Ishikawa (cell line): Measurements from ENCODE around the gene CREBL2.

Experiments used
- CEBPB ChIP-seq: IDR thresholded peaks from 2 replicates; pipeline ENCODE4 v1.6.1; 2012
- CREB1 ChIP-seq: IDR thresholded peaks from 2 replicates; pipeline ENCODE4 v1.6.1; 2012; ENCODE audit warnings: low read depth
- EGR1 ChIP-seq: IDR thresholded peaks from 2 replicates; pipeline ENCODE4 v1.6.1; 2012
- EP300 ChIP-seq: IDR thresholded peaks from 2 replicates; pipeline ENCODE4 v1.6.1; 2012; ENCODE audit warnings: borderline replicate concordance
- FOXM1 ChIP-seq: IDR thresholded peaks from 2 replicates; pipeline ENCODE4 v1.6.1; 2012; ENCODE audit warnings: low read depth, borderline replicate concordance
- MAX ChIP-seq: IDR thresholded peaks from 2 replicates; pipeline ENCODE4 v1.6.1; 2012
- NFIC ChIP-seq: IDR thresholded peaks from 2 replicates; pipeline ENCODE4 v1.6.1; 2012
- RAD21 ChIP-seq: IDR thresholded peaks from 2 replicates; pipeline ENCODE4 v1.6.1; 2012; ENCODE audit warnings: low read depth
- REST ChIP-seq: IDR thresholded peaks from 2 replicates; pipeline ENCODE4 v1.6.1; 2012; ENCODE audit warnings: low read depth, mild to moderate bottlenecking
- TAF1 ChIP-seq: IDR thresholded peaks from 2 replicates; pipeline ENCODE4 v1.6.1; 2012; ENCODE audit warnings: low read depth, mild to moderate bottlenecking
- TCF12 ChIP-seq: IDR thresholded peaks from 2 replicates; pipeline ENCODE4 v1.6.1; 2012; ENCODE audit warnings: low read depth
- TEAD4 ChIP-seq: IDR thresholded peaks from 2 replicates; pipeline ENCODE4 v1.6.1; 2012
- USF1 ChIP-seq: IDR thresholded peaks from 2 replicates; pipeline ENCODE4 v1.6.1; 2012
- YY1 ChIP-seq: IDR thresholded peaks from 2 replicates; pipeline ENCODE4 v1.6.1; 2012; ENCODE audit warnings: low read depth
- ZBTB7A ChIP-seq: IDR thresholded peaks from 2 replicates; pipeline ENCODE4 v1.6.1; 2012; ENCODE audit warnings: low read depth

Gene CREBL2

GRCh38 chr12:12614342-12614741 lies 2.7 kb downstream of the CREBL2 start:
- TF ChIP-seq EP300 (no peak), NFIC (no peak), USF1 (no peak), MAX (no peak), TCF12 (no peak), CEBPB (no peak), ZBTB7A (no peak)

GRCh38 chr12:12616512-12617310 lies 5.0 kb downstream of the CREBL2 start:
- TF ChIP-seq REST (no peak), NFIC (no peak), EP300 (no peak), TEAD4 (no peak), YY1 (no peak), TCF12 (no peak), MAX (no peak)

- no peak for TF ChIP-seq ZBTB7A
- no peak for TF ChIP-seq REST
- TF ChIP-seq TAF1: no peak
Observed at GRCh38 chr12:12620730-12621315, 9.1 kb downstream of the CREBL2 start.

GRCh38 chr12:12622418-12622817 lies 10.7 kb downstream of the CREBL2 start:
- TF ChIP-seq TAF1: no peak
- TF ChIP-seq YY1: no peak
- no peak for TF ChIP-seq TCF12
- TF ChIP-seq RAD21: no peak
- TF ChIP-seq CREB1: no peak
- TF ChIP-seq TEAD4: no peak
- no peak for TF ChIP-seq MAX
- no peak for TF ChIP-seq CEBPB
- no peak for TF ChIP-seq USF1
- TF ChIP-seq EP300: no peak
- TF ChIP-seq EGR1: no peak
- no peak for TF ChIP-seq NFIC
- TF ChIP-seq FOXM1: no peak
- no peak for TF ChIP-seq REST
- TF ChIP-seq ZBTB7A: no peak

- no peak for TF ChIP-seq USF1
- TF ChIP-seq CEBPB: no peak
- TF ChIP-seq FOXM1: no peak
- TF ChIP-seq EGR1: no peak
- no peak for TF ChIP-seq TEAD4
- no peak for TF ChIP-seq EP300
- no peak for TF ChIP-seq CREB1
- TF ChIP-seq ZBTB7A: no peak
- TF ChIP-seq REST: no peak
- TF ChIP-seq TAF1: no peak
- no peak for TF ChIP-seq TCF12
- TF ChIP-seq NFIC: no peak
- no peak for TF ChIP-seq MAX
- no peak for TF ChIP-seq YY1
- TF ChIP-seq RAD21: no peak
Observed at GRCh38 chr12:12624498-12624992, 12.9 kb downstream of the CREBL2 start.
